ENCODE measurements around the gene CFAP410.

Gene CFAP410

DNA sequence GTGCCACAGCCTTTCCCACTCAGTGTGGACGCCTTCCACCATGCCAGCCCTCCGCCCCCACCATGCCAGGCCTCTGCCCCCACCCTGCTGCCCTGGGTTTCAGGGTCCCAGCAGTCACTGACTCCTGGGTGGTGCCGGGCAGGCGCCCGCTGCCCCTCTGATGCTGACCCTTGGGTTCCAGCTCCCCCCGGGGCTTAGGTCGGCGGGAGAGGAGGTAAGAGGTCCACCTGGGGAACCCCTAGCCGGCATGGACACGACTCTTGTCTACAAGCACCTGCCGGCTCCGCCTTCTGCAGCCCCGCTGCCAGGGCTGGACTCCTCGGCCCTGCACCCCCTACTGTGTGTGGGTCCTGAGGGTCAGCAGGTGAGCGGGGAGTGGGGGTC is 46.4 kb downstream of the CFAP410 start:
- TF ChIP-seq, protein P1, sequence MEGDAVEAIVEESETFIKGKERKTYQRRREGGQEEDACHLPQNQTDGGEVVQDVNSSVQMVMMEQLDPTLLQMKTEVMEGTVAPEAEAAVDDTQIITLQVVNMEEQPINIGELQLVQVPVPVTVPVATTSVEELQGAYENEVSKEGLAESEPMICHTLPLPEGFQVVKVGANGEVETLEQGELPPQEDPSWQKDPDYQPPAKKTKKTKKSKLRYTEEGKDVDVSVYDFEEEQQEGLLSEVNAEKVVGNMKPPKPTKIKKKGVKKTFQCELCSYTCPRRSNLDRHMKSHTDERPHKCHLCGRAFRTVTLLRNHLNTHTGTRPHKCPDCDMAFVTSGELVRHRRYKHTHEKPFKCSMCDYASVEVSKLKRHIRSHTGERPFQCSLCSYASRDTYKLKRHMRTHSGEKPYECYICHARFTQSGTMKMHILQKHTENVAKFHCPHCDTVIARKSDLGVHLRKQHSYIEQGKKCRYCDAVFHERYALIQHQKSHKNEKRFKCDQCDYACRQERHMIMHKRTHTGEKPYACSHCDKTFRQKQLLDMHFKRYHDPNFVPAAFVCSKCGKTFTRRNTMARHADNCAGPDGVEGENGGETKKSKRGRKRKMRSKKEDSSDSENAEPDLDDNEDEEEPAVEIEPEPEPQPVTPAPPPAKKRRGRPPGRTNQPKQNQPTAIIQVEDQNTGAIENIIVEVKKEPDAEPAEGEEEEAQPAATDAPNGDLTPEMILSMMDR (IDR thresholded peaks at IDR 0.05): no peak

- TF ChIP-seq, protein P1 (IDR thresholded peaks at IDR 0.05): no peak
These were observed 47.0 kb downstream of the CFAP410 start for GRCh38 chr21:44291936-44292811.

GRCh38 chr21:44291078-44291935 is 47.9 kb downstream of the CFAP410 start:
- TF ChIP-seq, protein P1 (IDR thresholded peaks at IDR 0.05): no peak

GRCh38 chr21:44290327-44291077 is 48.7 kb downstream of the CFAP410 start:
- TF ChIP-seq, protein P1 (IDR thresholded peaks at IDR 0.05): no peak

DNA sequence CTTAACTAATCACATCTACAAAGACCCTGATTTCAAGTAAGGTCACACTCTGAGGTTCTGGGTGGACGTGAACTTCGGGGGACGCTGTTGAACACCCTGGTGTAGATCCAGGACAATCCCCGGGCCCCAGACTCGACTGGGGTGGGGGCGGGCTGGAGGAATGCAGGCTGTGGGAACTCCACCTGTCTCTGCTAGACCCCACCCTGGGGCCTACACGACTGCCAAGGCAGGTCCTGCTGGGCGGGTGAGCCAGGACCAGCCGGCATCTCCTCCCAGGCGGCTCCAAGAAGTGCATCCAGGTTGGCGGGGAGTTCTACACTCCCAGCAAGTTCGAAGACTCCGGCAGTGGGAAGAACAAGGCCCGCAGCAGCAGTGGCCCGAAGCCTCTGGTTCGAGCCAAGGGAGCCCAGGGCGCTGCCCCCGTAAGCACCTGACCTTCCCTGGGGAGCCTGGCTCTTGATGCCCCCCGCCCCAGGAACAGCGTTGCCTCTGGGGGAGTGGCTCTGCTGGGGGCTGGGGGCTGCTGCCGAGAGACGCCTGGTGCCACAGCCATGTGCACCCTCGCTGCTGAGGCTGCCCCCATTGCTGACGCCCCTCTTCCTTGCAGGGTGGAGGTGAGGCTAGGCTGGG is 49.7 kb downstream of the CFAP410 start:
- TF ChIP-seq, protein P1 (IDR thresholded peaks at IDR 0.05): no peak

- TF ChIP-seq, protein P1 (IDR thresholded peaks at IDR 0.05): no peak
These were observed 50.7 kb downstream of the CFAP410 start for GRCh38 chr21:44288251-44289110.

Measured in LNCAP (cell line).